Stimulated activated CD8-positive, alpha-beta memory T cell treated with anti-CD3 and anti-CD28 coated beads, Interleukin-4, amount 100 ng/mL, for 1 hour (primary cell): ENCODE results near the gene ADAMTS14.
"Not testable (repeated sequence)": the region's sequence is repeated elsewhere in the genome, so short reads cannot be mapped to it uniquely, and the experiment has no call there.

ENCODE experiments used
- DNase-seq, 2 donors: peaks; one replicate each; pipeline ENCODE4 v3.0.0-alpha.2; 2020; ENCODE audit warnings: low read depth in 2 of 2, low spot score in 1 of 2

ADAMTS14 gene

GRCh38 chr10:70672165-70673042, at the start of gene ADAMTS14:
Gene ADAMTS14 (plus strand): TSS chr10:70672506. CDS start chr10:70672803, 297 bp downstream.
- DNase-seq = no peak

DNA sequence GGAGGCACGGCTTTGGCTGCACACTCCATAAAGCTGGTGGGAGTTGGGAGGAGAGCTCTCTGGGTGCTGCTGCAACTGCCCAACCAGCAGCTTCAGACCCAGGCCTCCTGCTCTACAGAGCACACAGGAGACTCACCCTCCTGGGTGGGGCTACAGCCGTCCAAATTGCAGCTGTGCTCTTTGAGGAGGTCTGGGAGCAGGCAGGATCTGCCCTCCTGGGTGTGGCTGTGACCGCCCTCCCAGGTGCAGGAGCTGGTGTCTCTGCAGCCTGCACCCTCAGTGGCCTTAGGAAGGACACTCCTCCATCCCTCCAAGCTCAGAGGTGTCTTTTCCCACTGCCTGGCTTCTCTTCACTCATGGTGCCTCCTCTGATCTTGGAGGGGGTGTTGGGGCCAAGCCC, 49.8 kb upstream of the ADAMTS14 start:
- DNase-seq = no peak

GRCh38 chr10:70622981-70623844, 49.1 kb upstream of the ADAMTS14 start:
- DNase-seq = no peak

DNA sequence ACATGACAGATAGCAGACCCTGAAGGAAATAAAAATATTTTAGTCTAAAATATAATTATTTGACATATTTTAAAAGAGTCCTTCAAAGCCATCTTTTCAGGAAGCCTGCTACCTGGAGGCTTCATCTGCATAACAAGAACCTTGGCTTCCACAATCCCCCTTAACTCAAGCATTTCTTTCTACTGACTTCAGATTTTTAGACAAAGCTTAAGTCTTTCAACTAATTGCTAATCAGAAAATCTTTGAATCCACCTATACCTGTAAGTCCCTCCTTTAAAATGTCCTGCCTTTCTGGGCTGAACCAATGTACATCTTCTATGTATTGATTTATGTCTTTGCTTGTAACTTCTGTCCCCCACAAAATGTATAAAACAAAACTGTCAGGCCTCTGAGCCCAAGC, 46.2 kb upstream of the ADAMTS14 start:
- no peak for DNase-seq

- no peak for DNase-seq
These were observed 43.0 kb upstream of the ADAMTS14 start for GRCh38 chr10:70629338-70629737.

GRCh38 chr10:70631735-70632134, 40.6 kb upstream of the ADAMTS14 start:
- DNase-seq = not testable (repeated sequence)

GRCh38 chr10:70634011-70634410, 38.3 kb upstream of the ADAMTS14 start:
- DNase-seq = no peak

DNA sequence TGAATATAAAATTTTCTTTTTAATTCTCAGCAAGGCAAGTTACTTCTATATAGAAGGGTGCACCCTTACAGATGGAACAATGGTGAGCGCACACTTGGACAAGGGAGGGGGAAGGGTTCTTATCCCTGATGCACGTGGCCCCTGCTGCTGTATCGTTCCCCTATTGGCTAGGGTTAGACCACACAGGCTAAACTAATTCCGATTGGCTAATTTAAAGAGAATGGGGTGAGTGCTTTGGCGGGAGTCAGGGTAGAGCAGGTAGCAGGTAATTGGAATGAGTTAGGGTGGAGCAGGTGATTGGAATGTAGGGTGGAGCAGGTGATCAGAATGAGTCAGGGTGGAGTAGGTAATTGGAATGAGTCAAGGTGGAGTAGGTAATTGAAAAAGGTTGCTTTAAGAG, 37.8 kb upstream of the ADAMTS14 start:
- not testable (repeated sequence) for DNase-seq

DNA sequence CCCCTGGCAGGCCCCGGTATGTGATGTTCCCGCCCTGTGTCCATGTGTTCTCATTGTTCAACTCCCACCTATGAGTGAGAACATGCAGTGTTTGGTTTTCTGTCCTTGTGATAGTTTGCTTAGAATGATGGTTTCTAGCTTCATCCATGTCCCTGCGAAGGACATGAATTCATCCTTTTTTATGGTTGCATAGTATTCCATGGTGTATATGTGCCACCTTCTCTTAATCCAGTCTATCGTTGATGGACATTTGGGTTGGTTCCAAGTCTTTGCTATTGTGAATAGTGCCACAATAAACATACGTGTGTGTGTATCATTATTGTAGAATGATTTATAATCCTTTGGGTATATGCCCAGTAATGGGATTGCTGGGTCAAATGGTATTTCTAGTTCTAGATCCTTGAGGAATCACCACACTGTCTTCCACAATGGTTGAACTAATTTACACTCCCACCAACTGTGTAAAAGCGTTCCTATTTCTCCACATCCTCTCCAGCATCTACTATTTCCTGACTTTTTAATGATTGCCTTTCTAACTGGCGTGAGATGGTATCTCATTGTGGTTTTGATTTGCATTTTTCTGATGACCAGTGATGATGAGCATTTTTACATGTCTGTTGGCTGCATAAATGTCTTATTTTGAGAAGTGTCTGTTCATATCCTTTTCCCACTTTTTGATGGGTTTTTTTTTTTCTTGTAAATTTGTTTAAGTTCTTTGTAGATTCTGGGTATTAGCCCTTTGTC, 32.5 kb upstream of the ADAMTS14 start:
- not testable (repeated sequence) for DNase-seq

GRCh38 chr10:70643272-70643671, 29.0 kb upstream of the ADAMTS14 start:
- DNase-seq = not testable (repeated sequence)

- DNase-seq = not testable (repeated sequence)
These were observed 27.3 kb upstream of the ADAMTS14 start for GRCh38 chr10:70644959-70645358.

DNA sequence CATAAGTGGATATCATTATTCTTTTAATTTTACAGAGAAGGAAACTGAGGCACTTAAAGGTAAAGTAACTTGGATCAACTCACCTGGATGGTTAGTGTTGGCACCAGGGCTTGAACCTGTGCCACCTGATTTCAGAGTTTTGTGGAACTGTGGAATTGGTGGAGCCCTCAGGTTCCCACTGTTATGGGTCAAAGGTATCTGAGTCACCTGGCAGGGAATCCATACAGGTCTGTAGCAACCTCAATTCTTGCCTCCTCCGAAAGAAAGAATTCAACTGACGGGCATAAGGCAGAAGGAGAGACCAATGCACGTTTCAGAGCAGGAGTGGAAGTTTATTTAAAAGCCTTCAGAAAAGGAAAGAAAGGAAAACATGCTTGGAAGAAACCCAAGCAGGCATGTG, 25.2 kb upstream of the ADAMTS14 start:
- no peak for DNase-seq

DNA sequence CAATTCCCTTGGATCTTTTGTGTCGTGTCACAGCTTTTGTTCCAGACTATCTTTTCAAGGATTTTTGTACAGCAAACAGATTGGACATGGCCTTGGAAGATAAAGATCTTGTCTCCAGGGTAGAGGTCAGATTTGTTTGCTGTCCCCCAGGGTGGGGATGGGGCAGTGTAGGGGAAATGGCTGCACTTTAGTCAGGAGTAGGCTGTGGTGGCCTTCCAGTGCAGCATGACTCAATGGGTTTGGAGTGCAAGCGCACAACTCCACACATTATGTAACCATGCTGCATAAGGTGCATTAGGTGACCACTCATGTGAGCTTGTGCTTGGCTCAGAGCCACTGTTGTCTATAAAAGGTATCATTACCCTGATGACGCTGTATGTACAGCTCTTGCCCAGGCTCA, 23.9 kb upstream of the ADAMTS14 start:
- DNase-seq = no peak

GRCh38 chr10:70649526-70649925, 22.8 kb upstream of the ADAMTS14 start:
- no peak for DNase-seq

DNA sequence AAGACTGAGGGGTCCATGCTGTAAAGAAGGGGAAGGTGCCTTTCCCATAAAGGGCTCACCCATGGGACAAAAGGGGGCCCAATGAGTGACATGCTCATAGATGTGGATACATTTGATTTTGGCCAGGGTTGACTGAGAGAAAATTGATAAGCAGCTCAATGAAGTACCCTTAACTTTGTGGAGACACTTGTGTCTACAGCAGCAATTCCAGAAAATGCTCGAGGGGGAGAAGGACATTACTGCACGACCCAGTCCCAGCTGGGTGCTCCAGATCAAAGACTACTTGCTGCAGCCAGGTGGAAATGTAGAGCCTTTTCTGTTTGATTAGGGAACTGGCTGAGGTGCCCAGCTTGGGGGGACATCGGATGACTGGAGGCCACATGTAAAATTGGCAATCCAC, 22.2 kb upstream of the ADAMTS14 start:
- DNase-seq = no peak

GRCh38 chr10:70650718-70651117, 21.6 kb upstream of the ADAMTS14 start:
- DNase-seq = no peak

DNA sequence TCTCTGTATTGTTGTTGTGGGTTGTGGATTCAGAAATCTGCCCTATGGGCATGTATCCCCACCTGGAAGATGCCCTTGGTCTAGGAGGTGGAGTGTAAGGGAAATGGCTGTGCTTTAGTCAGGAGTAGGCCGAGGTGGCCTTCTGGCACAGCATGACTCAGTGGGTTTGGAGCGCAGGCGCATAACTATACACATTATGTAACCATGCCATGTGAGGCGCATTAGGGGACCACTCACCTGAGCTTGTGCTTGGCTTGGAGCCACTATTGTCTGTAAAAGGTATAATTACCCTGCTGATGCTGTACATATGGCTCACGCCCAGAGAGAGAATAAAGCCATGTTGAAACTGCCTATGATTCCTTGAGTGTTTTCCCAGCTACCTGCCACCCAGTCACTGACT, 20.6 kb upstream of the ADAMTS14 start:
- DNase-seq = no peak

GRCh38 chr10:70652761-70653657, 19.3 kb upstream of the ADAMTS14 start:
- DNase-seq = no peak

DNA sequence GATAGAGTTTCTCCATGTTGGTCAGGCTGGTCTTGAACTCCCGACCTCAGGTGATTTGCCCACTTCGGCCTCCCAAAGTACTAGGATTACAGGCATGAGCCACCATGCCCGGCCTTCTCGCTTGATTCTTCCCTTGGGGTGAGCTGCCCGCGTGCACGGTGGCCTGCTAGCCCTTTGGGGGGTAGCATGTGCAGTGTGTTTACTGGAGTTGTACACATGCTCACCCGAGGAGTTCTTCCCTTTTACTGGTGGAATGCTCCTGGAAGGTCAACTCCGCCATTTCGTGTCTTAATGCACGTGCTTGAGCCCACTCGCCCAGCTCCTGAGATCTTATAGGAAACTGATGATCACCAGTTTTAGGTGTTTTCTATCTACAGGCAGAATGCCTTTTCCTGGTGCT, 17.0 kb upstream of the ADAMTS14 start:
- no peak for DNase-seq

DNA sequence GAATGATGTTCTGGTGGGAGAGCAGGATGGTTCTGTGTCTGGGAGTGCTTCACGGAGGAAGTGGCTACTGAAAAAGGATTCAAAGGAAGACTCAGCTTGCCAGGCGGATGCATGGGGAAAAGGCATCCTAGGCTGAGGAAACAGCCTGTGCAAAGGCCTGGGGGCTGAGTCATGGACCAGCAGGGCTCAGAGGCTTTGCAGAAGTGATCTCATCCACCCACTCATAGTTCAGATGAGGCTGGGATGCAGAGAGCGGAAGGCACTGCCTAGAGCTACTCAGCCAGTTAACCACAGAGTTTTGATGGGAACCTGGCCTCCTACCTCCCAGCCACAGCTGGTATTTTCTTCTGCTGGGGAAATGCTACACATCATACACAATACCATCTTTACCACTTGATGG, 15.8 kb upstream of the ADAMTS14 start:
- DNase-seq = no peak
